ENCODE measurements around the gene KIF12.

Gene KIF12

DNA sequence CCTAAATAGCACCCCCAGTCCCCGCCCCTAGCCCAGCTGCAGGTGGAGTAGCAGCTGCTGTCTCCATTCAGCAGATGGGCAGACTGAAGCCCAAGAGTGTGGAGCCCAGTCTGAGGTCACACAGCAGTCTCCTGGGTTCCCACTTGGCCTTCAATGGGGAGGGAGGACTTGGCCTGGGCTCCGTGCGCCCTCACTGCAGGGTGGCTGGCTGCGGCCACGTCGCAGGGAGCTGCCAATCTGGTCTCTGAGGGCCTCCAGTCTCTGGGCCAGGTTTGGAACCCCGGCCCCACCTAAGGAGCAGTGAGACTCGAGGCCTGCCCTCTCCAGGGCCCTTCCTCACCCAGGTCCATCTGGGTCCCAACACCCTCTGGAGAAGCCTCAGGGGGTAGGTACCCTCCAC is 7.4 kb downstream of the KIF12 start:
- TF ChIP-seq, protein P1, sequence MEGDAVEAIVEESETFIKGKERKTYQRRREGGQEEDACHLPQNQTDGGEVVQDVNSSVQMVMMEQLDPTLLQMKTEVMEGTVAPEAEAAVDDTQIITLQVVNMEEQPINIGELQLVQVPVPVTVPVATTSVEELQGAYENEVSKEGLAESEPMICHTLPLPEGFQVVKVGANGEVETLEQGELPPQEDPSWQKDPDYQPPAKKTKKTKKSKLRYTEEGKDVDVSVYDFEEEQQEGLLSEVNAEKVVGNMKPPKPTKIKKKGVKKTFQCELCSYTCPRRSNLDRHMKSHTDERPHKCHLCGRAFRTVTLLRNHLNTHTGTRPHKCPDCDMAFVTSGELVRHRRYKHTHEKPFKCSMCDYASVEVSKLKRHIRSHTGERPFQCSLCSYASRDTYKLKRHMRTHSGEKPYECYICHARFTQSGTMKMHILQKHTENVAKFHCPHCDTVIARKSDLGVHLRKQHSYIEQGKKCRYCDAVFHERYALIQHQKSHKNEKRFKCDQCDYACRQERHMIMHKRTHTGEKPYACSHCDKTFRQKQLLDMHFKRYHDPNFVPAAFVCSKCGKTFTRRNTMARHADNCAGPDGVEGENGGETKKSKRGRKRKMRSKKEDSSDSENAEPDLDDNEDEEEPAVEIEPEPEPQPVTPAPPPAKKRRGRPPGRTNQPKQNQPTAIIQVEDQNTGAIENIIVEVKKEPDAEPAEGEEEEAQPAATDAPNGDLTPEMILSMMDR (IDR thresholded peaks at IDR 0.05; ENCODE audit: low read depth, low read length, missing control alignments), result no peak
- H3K4me3 ChIP-seq (replicated peaks; ENCODE audit: low read depth, low read length), result no peak overlapping the region
- DNase-seq (ENCODE audit: extremely low read depth, low read depth), result no peak

DNA sequence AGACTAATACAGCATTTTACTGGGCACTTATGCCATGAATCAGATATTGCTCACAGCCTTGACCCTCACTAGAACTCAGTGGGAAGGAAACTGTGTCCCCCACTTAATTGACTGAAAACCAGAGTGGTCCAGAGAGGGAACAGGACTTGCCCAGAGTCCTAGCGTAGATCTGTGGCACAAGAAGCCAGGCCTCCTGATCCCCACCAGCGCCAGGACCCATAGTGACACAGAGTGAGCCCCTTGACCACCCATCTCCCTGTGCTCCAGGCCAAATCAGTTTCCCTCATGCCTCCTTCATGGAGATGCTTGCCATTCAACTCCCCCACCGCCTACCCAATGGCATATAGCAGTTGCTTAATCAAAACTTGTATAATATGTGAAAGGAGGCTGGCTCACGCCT is 8.3 kb downstream of the KIF12 start:
- no peak for DNase-seq (ENCODE audit: extremely low read depth, low read depth)
- TF ChIP-seq, protein P1 (IDR thresholded peaks at IDR 0.05; ENCODE audit: low read depth, low read length, missing control alignments), result no peak
- H3K4me3 ChIP-seq (replicated peaks; ENCODE audit: low read depth, low read length), result no peak overlapping the region

DNA sequence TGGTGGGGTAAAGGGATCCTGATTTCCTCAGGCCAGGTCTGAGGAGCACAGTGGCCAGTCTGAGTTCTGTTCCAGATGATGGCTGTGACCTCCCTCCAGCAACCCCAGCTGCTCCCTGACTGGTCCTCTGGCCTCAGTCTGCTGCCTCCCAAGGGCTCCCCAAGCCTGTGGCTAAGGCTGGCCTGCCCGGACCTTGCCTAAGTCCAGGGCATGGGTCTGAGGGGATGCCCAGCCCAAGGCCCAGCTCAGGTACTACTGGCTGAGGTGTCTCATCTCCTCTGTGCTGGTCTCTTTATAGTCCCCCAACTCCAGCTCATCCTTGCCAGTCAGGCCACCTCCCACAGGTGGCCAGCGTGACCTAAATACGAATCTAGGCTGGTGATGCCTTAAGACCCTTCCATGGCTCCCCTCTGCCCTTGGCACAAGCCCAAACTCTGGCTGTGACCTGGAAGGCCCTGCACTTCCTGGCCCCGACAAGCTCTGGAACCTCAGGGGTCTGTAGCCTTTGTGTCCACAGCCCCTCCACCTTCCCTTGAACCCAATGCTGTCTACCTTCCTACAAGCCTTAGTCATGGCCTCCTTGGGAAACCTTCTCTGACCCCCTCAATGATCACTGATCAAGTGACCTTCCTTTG is 9.8 kb downstream of the KIF12 start:
- DNase-seq (ENCODE audit: extremely low read depth, low read depth), result no peak
- no peak overlapping the region for H3K4me3 ChIP-seq (replicated peaks; ENCODE audit: low read depth, low read length)
- TF ChIP-seq, protein P1 (IDR thresholded peaks at IDR 0.05; ENCODE audit: low read depth, low read length, missing control alignments), result no peak

DNA sequence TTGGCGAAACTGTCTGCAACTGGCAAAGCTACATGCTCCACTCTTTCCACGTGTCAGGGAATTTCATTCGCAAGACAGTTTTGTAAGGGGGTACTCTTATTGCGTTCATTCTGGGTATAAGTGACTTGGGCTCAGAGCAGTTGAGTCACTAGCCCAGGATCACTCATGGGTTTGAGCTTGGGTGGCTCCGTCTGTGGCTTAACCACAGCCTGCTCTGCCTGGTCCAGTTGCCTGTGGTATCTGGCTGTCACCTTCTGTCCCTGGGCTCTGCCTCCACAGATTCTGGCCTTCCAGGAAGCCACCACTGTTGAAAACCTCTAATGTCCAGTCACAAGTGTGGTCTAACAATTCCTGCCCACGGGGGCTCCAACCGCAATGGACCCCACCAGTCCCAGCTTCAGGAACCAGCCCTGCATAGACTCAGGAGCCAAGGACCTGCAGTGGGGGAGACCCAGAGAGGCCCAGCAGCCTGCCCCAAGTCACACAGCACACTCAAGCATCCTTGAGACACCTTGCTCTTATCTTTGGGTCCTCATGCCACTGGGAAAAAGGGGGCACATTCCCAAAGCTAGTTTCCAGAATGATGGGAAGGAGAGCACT is 10.4 kb downstream of the KIF12 start:
- TF ChIP-seq, protein P1 (IDR thresholded peaks at IDR 0.05; ENCODE audit: low read depth, low read length, missing control alignments), result no peak
- no peak overlapping the region for H3K4me3 ChIP-seq (replicated peaks; ENCODE audit: low read depth, low read length)
- DNase-seq (ENCODE audit: extremely low read depth, low read depth), result no peak

DNA sequence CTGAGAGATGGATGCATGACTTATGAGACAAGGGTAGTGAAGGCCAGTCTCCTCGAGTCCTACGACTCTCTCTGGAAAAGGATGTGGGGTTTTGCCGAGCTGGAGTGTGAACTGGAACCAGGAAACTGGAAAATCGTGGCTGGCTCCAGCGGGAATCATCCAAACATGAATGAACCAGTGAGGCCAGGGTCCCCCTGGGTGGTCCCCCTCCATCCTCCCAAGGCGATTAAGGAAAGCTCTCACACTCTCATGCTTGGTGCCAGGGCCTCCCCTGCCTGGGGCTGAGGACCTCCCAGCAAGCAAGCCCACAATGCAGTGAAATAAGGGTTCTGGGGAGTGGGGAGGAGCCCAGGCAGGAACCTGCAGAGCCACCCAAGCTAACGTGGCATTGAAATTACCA is 11.4 kb downstream of the KIF12 start:
- no peak for DNase-seq (ENCODE audit: extremely low read depth, low read depth)
- no peak overlapping the region for H3K4me3 ChIP-seq (replicated peaks; ENCODE audit: low read depth, low read length)
- TF ChIP-seq, protein P1 (IDR thresholded peaks at IDR 0.05; ENCODE audit: low read depth, low read length, missing control alignments), result no peak

DNA sequence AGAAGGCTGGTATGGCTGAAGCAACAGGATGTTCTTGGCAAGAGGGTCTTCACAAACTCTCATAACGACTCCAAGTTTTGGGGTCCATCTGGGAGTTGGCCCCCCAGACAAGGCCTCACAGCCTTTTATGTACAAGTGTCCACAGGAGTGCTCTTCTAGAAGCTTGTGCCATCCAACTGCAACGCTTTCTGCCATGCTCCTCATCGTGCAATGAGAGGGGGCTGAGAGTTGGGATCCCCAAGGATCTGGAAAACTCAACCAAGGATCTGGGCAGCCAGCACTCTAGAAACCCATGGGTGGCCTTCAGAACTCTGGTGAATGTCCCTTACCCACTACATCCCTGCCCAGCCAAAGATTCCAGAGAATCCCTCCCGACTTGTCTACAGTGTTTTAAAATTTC is 12.5 kb downstream of the KIF12 start:
- no peak overlapping the region for H3K4me3 ChIP-seq (replicated peaks; ENCODE audit: low read depth, low read length)
- no peak for DNase-seq (ENCODE audit: extremely low read depth, low read depth)
- TF ChIP-seq, protein P1 (IDR thresholded peaks at IDR 0.05; ENCODE audit: low read depth, low read length, missing control alignments), result no peak

Data from HFF-Myc (cell line).